Measurements from ENCODE around the gene AHNAK.
"Not testable (repeated sequence)": the region's sequence is repeated elsewhere in the genome, so short reads cannot be mapped to it uniquely, and the experiment has no call there.

The AHNAK gene

GRCh38 chr11:62560566-62561103, 14.0 kb upstream of the AHNAK start:
- peak; percentile 81 for TF ChIP-seq CTCF (IDR thresholded peaks at IDR 0.05; ENCODE audit: low read depth, low read length)
- no peak overlapping the region for H3K4me3 ChIP-seq (ENCODE audit: low read depth, low read length)

GRCh38 chr11:62559626-62560025, 13.0 kb upstream of the AHNAK start:
- not testable (repeated sequence) for H3K4me3 ChIP-seq (ENCODE audit: low read depth, low read length)

- TF ChIP-seq CTCF (IDR thresholded peaks at IDR 0.05; ENCODE audit: low read depth, low read length) = no peak
- no peak overlapping the region for H3K4me3 ChIP-seq (ENCODE audit: low read depth, low read length)
Measured at GRCh38 chr11:62559204-62559603, 12.6 kb upstream of the AHNAK start.

GRCh38 chr11:62558669-62559068, 12.1 kb upstream of the AHNAK start:
- H3K4me3 ChIP-seq (ENCODE audit: low read depth, low read length) = no peak overlapping the region

GRCh38 chr11:62556875-62557631, 10.4 kb upstream of the AHNAK start:
- TF ChIP-seq CTCF (IDR thresholded peaks at IDR 0.05; ENCODE audit: low read depth, low read length) = no peak
- no peak overlapping the region for H3K4me3 ChIP-seq (ENCODE audit: low read depth, low read length)

More at GRCh38 chr11:62558669-62559068, 12.1 kb upstream of the AHNAK start:
- TF ChIP-seq CTCF (IDR thresholded peaks at IDR 0.05; ENCODE audit: low read depth, low read length) = no peak

GRCh38 chr11:62556108-62556874, 9.7 kb upstream of the AHNAK start:
- H3K4me3 ChIP-seq (ENCODE audit: low read depth, low read length) = peak overlapping the region; percentile 13
- no peak for TF ChIP-seq CTCF (IDR thresholded peaks at IDR 0.05; ENCODE audit: low read depth, low read length)

- H3K4me3 ChIP-seq (ENCODE audit: low read depth, low read length) = peak overlapping the region; percentile 11; the same call in 1 of the 2 replicates
- no peak for TF ChIP-seq CTCF (IDR thresholded peaks at IDR 0.05; ENCODE audit: low read depth, low read length)
Measured at GRCh38 chr11:62555464-62556107, 9.0 kb upstream of the AHNAK start.
